ENCODE measurements around the gene WDR59. TPM values are rescaled to one million over a fixed set of nuclear protein-coding genes. Genes with fewer than 3 reads are reported as not detected.

WDR59 gene
- total and polyA plus RNA-seq, 2 experiments from 2014 or later: 38.7 to 54.5 TPM

DNA sequence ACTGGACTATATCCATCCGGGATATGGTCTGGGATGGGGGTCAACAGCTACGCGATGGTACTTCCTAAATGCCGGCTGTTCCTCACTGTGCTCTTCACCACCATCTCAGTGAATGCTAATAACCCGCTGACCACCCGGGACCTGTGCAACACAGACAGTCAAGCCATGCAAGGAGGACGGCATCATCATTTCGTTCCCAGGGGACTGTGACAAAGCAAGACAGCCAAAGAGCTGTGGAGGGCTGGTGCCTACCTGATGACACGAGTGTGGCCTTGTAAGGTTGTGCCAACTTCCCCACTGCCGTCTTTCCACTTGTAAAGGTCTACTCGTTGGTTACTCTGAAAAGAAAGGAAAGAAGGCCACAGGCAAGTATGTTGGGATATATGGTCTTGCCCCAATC, 33.7 kb downstream of the WDR59 start:
- H3K36me3 ChIP-seq (ENCODE audit: insufficient read depth): peaks cover 16% of the 10 kb centered on the region
- no peak overlapping the region for H3K27ac ChIP-seq (ENCODE audit: low read depth)
- H3K27me3 ChIP-seq (ENCODE audit: insufficient read depth): no peaks in the 10 kb centered on the region
- DNase-seq (ENCODE audit: low spot score) (no peak), ATAC-seq (no peak)
- Mint-ChIP-seq H3K27ac (no peak overlapping the region), H3K36me3 (ENCODE audit: low read depth) (peaks cover 68% of the 10 kb centered on the region), H3K4me3 (no peak overlapping the region), H3K9me3 (no peaks in the 10 kb centered on the region), H3K4me1 (peaks cover 2% of the 10 kb centered on the region; the same call in 2 of the 3 replicates), H3K27me3 (ENCODE audit: insufficient read depth, low read depth, poor library complexity) (peaks cover 5% of the 10 kb centered on the region)
- no peaks in the 10 kb centered on the region for H3F3A ChIP-seq (replicated peaks; ENCODE audit: low read depth)
- TF ChIP-seq EZH2 (IDR thresholded peaks at IDR 0.05; ENCODE audit: low read depth, unreplicated experiment) (no peak), REST (IDR thresholded peaks at IDR 0.05; ENCODE audit: unreplicated experiment) (no peak), STAT1 (IDR thresholded peaks at IDR 0.05; ENCODE audit: unreplicated experiment) (no peak), POLR2AphosphoS5 (IDR thresholded peaks at IDR 0.05; ENCODE audit: low read depth) (no peak), EZH2phosphoT487 (IDR thresholded peaks at IDR 0.05; ENCODE audit: unreplicated experiment) (no peak), ZNF462 (CRISPR knock-in tag; IDR thresholded peaks at IDR 0.05) (no peak), ZNF114 (CRISPR knock-in tag; IDR thresholded peaks at IDR 0.05) (no peak), JUNB (IDR thresholded peaks at IDR 0.05; ENCODE audit: unreplicated experiment) (no peak), ZNF331 (CRISPR knock-in tag; IDR thresholded peaks at IDR 0.05; ENCODE audit: low read depth) (no peak), CREB1 (CRISPR knock-in tag; IDR thresholded peaks at IDR 0.05; ENCODE audit: low read depth) (no peak)
- TF ChIP-seq, protein P1, sequence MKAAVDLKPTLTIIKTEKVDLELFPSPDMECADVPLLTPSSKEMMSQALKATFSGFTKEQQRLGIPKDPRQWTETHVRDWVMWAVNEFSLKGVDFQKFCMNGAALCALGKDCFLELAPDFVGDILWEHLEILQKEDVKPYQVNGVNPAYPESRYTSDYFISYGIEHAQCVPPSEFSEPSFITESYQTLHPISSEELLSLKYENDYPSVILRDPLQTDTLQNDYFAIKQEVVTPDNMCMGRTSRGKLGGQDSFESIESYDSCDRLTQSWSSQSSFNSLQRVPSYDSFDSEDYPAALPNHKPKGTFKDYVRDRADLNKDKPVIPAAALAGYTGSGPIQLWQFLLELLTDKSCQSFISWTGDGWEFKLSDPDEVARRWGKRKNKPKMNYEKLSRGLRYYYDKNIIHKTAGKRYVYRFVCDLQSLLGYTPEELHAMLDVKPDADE (IDR thresholded peaks at IDR 0.05): no peak
- TF ChIP-seq, protein P2, sequence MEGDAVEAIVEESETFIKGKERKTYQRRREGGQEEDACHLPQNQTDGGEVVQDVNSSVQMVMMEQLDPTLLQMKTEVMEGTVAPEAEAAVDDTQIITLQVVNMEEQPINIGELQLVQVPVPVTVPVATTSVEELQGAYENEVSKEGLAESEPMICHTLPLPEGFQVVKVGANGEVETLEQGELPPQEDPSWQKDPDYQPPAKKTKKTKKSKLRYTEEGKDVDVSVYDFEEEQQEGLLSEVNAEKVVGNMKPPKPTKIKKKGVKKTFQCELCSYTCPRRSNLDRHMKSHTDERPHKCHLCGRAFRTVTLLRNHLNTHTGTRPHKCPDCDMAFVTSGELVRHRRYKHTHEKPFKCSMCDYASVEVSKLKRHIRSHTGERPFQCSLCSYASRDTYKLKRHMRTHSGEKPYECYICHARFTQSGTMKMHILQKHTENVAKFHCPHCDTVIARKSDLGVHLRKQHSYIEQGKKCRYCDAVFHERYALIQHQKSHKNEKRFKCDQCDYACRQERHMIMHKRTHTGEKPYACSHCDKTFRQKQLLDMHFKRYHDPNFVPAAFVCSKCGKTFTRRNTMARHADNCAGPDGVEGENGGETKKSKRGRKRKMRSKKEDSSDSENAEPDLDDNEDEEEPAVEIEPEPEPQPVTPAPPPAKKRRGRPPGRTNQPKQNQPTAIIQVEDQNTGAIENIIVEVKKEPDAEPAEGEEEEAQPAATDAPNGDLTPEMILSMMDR (conservative IDR thresholded peaks at IDR 0.05; ENCODE audit: low read depth in 2 of 2): no peak
- no peak overlapping the region for H3K4me3 ChIP-seq
- peaks cover 3% of the 10 kb centered on the region; the same call in 1 of the 2 replicates for H3K4me1 ChIP-seq (ENCODE audit: insufficient read depth)
- H3K4me2 ChIP-seq: no peak overlapping the region
- no peaks in the 10 kb centered on the region for H3K9me2 ChIP-seq (ENCODE audit: insufficient read depth)
- no peaks in the 10 kb centered on the region; the same call in 1 of the 2 replicates for H4K20me1 ChIP-seq (replicated peaks; ENCODE audit: insufficient read depth)
- no peak overlapping the region for H2AFZ ChIP-seq
- H3K79me2 ChIP-seq (replicated peaks; ENCODE audit: insufficient read depth): no peaks in the 10 kb centered on the region; the same call in 1 of the 2 replicates
